ENCODE data around the gene PHTF1.

Gene PHTF1

DNA sequence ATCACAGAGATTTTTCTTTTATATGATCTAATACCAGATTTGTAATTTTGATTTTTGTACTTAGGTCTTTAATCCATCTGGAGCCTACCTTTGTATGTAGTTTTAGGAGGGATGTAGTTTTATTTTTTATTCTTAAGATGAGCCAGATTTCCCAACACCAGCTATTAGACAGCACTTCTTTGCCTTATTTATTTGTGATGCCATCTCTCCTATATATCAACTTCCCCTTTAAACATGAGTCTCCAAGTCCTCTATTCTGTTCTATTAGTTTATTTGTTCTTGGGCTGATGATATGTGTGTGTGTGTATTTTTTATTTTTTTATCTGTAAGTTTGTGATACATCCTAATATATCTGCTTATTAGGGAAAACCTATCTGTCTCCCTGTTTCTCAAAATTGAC is 94.2 kb downstream of the PHTF1 start:
- no peak for DNase-seq (ENCODE audit: low spot score)

DNA sequence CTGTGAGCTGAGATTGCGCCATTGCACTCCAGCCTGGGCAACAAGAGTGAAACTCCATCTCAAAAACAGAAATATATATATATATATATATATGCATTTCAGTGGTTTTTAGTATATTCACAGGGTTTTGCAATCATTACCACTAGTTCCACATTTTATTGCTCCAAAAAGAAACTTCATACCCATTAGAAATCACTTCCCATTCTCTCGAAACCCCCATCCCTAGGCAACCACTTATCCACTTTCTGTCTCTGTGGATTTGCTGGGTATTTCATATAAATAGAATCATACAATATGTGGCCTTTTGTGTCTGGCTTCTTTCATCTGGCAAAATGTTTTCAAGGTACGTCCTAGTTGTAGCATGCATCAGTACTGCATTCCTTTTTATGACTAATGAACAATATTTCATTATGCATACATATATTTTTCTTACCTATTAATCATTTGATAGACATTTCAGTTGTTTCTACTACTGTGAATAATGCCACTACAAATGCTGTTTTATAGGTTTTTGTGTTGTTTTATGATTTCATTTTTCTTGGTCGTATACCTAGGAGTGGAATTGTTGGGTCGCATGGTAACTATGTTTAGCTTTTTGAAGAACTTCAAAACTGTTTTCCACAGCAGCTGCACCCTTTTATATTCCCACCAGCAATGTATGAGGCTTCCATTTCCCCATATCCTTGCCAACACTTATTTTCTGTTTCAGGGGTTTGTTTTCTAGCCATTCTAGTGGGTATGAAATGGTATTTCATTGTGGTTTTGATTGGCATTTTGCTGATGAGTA is 95.9 kb downstream of the PHTF1 start:
- DNase-seq (ENCODE audit: low spot score): no peak

DNA sequence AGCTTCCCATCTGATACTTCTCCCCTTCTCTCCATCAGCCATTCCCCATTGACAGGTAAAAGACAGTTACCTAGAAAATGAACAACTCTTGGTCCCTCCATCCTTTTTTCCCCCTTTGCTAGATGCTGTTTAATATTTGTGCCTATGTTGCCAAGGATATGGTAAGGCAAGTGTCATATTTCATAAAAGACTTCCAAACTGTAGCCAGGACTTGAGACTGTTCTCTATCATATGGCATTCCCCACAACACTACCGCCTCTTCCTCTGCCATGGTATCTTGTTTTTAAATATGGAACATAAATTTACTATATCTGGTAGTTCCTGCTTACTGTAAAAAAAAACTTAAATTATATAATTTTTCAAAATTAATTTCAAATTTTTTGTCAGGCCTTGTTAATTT is 97.2 kb downstream of the PHTF1 start:
- no peak for DNase-seq (ENCODE audit: low spot score)

DNA sequence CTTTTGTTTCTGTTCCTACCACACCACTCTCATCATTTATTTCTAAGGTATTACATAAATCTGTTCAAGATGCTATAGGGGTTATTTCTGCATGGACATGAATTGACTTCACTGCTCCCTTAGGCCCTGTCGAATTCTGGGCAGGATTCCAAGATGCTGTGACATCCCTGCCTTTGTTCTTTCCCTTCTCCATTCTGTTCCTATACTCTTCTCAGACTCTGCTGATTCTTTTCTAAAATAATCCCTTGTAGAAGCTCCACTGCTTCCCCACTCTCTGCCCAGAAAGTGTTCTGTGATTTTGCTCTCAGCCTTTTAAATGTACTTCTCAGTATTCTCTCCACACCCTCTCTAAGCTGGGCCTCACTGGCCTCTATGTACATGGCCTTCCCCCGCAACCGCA is 99.2 kb downstream of the PHTF1 start:
- no peak for DNase-seq (ENCODE audit: low spot score)

GRCh38 chr1:113659556-113659955 is 99.7 kb downstream of the PHTF1 start:
- no peak for DNase-seq (ENCODE audit: low spot score)

- DNase-seq (ENCODE audit: low spot score): no peak
These were observed 100.3 kb downstream of the PHTF1 start for GRCh38 chr1:113659035-113659434.

DNA sequence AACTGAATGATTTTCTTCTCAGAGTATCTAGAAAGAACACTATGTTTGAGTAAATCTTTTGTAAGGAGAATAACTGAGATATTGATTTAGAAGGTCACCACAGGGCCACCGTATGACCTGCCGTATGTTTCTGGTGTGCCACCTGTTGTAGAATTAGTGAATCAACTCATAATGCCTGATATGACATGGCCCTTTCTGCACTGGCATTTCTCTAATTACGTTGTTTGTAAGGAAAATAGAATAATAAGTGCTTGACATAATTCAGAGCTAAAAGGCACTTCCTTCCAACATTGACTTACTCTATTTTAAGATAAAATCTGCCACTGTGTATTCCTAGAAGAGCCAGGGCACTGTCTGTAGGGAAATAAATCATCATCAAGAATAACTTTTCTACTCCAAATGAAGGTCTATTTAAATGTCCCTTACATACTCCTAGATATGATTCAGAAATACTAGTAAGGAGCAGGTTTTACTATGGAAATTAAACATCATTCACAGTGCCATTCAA is 101.7 kb downstream of the PHTF1 start:
- DNase-seq (ENCODE audit: low spot score): no peak

DNA sequence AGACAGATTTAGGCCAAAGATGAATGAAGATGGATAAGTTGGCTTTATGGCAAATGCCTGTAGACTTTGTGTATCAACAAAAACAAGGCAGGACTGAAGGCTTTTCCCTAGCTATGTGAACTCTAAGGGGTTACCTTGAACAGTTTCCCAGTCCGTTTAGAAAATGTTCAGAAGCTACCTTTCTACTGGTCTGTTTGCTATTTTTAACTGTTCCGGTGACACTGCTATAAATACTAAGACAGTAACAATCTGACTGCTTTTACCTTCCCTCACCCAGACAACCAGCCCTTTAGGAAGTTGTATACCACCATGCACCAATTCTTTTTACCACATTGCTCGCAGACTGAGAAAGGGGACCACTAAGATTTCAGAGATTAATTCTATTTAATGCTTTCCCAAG is 102.2 kb downstream of the PHTF1 start:
- no peak for DNase-seq (ENCODE audit: low spot score)

DNA sequence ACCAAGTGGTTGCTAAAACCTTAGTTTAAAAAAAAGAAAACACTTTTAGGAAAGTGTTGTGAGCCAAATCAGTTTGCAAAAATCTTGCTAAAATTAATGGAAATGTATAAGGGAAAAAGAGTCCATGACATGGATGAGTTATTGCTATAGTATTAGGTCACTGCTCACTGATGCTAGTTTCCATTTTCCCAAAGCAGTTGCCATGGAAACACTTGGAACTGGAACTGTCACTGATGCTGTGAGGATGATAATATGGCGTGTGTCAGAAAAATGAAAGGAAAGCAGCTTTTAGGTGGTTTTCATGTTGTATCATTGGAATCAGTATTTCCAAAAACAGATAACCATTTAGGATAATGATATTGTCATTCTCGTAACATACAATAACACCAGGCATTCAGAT is 104.4 kb downstream of the PHTF1 start:
- no peak for DNase-seq (ENCODE audit: low spot score)

GRCh38 chr1:113653741-113654140 is 105.5 kb downstream of the PHTF1 start:
- no peak for DNase-seq (ENCODE audit: low spot score)

DNA sequence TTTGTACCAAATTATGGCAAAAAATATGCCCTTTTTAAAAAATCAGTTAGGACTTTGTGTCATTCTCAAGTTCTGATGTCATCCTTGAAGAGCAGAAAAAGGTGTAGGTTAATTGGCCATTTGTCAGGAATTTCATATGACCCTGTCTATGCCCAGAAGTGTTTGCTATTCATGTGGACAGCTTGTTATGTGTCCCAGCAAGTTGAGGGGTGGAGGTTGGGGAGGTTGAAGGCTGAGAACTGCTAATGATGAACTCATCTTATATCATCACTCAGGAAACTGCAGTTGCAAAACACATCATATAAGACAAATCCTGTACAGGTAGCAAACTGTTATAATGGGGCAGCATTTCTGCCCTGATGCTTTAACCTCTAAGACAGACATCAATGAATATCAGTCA is 106.5 kb downstream of the PHTF1 start:
- peak; percentile 37 for DNase-seq (ENCODE audit: low spot score)

DNA sequence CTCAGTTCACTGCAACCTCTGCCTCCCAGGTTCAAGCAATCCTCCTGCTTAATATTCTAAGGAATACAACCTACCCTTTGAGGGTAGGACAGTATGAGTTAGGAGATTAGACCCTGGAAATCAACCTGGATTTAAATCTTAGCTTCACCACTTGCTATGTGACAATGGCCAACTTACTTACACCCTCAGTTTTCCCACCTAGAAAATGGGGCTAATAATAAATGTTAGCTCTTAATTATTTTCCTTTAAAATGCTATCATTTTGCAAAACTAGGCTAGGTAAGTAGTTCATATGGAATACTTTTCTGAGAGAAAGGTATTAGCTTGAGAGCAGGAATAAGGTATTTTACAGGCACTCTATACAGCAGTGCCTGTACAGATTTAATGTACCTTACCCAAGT is 110.8 kb downstream of the PHTF1 start:
- DNase-seq (ENCODE audit: low spot score): no peak

DNA sequence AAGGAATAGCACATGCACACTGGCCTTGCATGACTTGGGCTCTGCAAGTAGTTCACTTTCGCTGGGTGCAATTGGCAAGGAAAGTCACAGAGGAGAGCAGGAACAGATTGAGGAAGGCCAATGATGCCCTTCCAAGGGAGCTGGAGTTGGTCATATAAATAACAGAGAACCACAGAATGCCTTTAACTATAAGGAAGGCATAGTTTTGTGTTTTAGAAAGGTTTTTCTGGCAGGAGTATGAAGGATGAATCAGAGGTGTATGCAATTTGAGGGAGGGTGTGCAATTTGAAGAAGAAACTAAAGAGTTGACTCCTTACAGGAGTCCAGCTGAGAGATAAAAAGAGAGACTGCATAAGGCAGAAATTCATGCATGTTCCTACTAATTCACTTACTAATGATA is 112.1 kb downstream of the PHTF1 start:
- DNase-seq (ENCODE audit: low spot score): no peak

Measured in kidney tubule cell (primary cell).